ENCODE results near the gene SAMD11. TPM values are rescaled to one million over a fixed set of nuclear protein-coding genes. Genes with fewer than 3 reads are reported as not detected.

The SAMD11 gene
- total and polyA plus RNA-seq, 10 of the 15 experiments (the other 5 are each of a cell fraction or from before 2014, with no cell fraction given) = 0.04 to 0.31 (median 0.19) TPM; not detected in 6

DNA sequence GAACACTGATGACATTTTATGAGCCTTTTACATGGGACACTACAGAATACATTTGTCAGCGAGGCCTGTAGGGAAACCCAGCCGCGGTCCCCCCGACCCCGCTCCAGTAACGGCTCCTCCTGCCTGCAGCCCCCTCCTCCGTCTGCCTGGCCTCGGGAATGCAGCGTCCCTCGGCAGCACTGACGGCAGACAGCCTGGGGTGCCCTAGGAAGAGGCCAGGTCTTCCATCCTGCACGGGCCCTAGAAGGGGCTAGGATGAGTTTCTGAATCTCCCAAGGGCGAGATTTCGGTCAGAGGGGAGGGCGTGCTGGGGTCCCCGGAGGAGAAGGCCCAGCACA is 8.4 kb downstream of the SAMD11 start:
- 29% methylated on average over 16 of the region's 16 CpGs for WGBS (ENCODE audit: insufficient coverage, insufficient replicate concordance, low lambda C conversion rate, missing lambda C conversion rate)
- ChIA-PET POLR2A (interaction anchor here (0.6 kb wide), 1 partner anchor 492 kb away, joined by 5 read pairs; no protein-coding TSS in a partner anchor), CTCF (no interaction called here), SMC1A (ENCODE audit: uncharacterized antibody, unreplicated experiment) (no interaction called here), RAD21 (ENCODE audit: unreplicated experiment) (no interaction called here)
- no peak for TF ChIP-seq TBL1XR1 (IDR thresholded peaks at IDR 0.05; ENCODE audit: low read depth, low read length)
- no peak for TF ChIP-seq IRF4 (IDR thresholded peaks at IDR 0.05; ENCODE audit: low read depth, low read length)
- TF ChIP-seq ZNF384 (IDR thresholded peaks at IDR 0.05; ENCODE audit: borderline replicate concordance, low read depth, low read length) = no peak
- TF ChIP-seq, protein P1, sequence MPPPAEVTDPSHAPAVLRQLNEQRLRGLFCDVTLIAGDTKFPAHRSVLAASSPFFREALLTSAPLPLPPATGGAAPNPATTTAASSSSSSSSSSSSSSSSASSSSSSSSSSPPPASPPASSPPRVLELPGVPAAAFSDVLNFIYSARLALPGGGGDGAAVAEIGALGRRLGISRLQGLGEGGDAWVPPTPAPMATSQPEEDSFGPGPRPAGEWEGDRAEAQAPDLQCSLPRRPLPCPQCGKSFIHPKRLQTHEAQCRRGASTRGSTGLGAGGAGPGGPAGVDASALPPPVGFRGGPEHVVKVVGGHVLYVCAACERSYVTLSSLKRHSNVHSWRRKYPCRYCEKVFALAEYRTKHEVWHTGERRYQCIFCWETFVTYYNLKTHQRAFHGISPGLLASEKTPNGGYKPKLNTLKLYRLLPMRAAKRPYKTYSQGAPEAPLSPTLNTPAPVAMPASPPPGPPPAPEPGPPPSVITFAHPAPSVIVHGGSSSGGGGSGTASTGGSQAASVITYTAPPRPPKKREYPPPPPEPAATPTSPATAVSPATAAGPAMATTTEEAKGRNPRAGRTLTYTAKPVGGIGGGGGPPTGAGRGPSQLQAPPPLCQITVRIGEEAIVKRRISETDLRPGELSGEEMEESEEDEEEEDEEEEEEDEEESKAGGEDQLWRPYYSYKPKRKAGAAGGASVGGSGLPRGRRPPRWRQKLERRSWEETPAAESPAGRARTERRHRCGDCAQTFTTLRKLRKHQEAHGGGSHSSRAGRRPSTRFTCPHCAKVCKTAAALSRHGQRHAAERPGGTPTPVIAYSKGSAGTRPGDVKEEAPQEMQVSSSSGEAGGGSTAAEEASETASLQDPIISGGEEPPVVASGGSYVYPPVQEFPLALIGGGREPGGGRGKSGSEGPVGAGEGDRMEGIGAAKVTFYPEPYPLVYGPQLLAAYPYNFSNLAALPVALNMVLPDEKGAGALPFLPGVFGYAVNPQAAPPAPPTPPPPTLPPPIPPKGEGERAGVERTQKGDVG (CRISPR knock-in tag; IDR thresholded peaks at IDR 0.05) = no peak
- TF ChIP-seq, protein P2, sequence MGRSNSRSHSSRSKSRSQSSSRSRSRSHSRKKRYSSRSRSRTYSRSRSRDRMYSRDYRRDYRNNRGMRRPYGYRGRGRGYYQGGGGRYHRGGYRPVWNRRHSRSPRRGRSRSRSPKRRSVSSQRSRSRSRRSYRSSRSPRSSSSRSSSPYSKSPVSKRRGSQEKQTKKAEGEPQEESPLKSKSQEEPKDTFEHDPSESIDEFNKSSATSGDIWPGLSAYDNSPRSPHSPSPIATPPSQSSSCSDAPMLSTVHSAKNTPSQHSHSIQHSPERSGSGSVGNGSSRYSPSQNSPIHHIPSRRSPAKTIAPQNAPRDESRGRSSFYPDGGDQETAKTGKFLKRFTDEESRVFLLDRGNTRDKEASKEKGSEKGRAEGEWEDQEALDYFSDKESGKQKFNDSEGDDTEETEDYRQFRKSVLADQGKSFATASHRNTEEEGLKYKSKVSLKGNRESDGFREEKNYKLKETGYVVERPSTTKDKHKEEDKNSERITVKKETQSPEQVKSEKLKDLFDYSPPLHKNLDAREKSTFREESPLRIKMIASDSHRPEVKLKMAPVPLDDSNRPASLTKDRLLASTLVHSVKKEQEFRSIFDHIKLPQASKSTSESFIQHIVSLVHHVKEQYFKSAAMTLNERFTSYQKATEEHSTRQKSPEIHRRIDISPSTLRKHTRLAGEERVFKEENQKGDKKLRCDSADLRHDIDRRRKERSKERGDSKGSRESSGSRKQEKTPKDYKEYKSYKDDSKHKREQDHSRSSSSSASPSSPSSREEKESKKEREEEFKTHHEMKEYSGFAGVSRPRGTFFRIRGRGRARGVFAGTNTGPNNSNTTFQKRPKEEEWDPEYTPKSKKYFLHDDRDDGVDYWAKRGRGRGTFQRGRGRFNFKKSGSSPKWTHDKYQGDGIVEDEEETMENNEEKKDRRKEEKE (IDR thresholded peaks at IDR 0.05) = no peak
- TF ChIP-seq SMAD5 (IDR thresholded peaks at IDR 0.05; ENCODE audit: low read depth) = no peak
- no peak for TF ChIP-seq SPI1 (IDR thresholded peaks at IDR 0.05; ENCODE audit: borderline replicate concordance, insufficient read depth, low read depth, low read length)
- TF ChIP-seq, protein P3, sequence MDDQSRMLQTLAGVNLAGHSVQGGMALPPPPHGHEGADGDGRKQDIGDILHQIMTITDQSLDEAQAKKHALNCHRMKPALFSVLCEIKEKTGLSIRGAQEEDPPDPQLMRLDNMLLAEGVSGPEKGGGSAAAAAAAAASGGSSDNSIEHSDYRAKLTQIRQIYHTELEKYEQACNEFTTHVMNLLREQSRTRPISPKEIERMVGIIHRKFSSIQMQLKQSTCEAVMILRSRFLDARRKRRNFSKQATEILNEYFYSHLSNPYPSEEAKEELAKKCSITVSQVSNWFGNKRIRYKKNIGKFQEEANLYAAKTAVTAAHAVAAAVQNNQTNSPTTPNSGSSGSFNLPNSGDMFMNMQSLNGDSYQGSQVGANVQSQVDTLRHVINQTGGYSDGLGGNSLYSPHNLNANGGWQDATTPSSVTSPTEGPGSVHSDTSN (IDR thresholded peaks at IDR 0.05; ENCODE audit: insufficient replicate concordance, low read depth, low read length) = no peak
- TF ChIP-seq MTA3 (IDR thresholded peaks at IDR 0.05; ENCODE audit: borderline replicate concordance, low read length) = no peak
- no peak for TF ChIP-seq NR2C1 (IDR thresholded peaks at IDR 0.05)
- TF ChIP-seq POLR2AphosphoS5 (IDR thresholded peaks at IDR 0.05; ENCODE audit: low read length) = no peak
- TF ChIP-seq POLR2AphosphoS2 (IDR thresholded peaks at IDR 0.05; ENCODE audit: low read depth, low read length) = no peak
- TF ChIP-seq, protein P4, sequence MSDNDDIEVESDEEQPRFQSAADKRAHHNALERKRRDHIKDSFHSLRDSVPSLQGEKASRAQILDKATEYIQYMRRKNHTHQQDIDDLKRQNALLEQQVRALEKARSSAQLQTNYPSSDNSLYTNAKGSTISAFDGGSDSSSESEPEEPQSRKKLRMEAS (IDR thresholded peaks at IDR 0.05; ENCODE audit: low read depth, low read length) = no peak
- Histone ChIP-seq H3K27ac (ENCODE audit: control insufficient read depth, insufficient read depth) (no peak overlapping the region), H2AFZ (ENCODE audit: control insufficient read depth, low read depth, low read length) (no peak overlapping the region), H3K4me3 (no peak overlapping the region), H3K36me3 (ENCODE audit: control insufficient read depth in 2 of 2, insufficient read depth in 2 of 2, low read length in 1 of 2) (no peaks in the 10 kb centered on the region), H3K9ac (ENCODE audit: control insufficient read depth, insufficient read depth, low read length) (no peak overlapping the region), H4K20me1 (ENCODE audit: control insufficient read depth, insufficient read depth) (no peaks in the 10 kb centered on the region), H3K79me2 (ENCODE audit: control insufficient read depth, insufficient read depth, low read length) (no peaks in the 10 kb centered on the region), H3K9me3 (replicated peaks; ENCODE audit: control insufficient read depth, insufficient read depth, low read length) (no peaks in the 10 kb centered on the region), H3K27me3 (replicated peaks in 1 of 2; ENCODE audit: control insufficient read depth in 2 of 2, insufficient read depth in 2 of 2, low read length in 1 of 2) (peaks cover 0 to 3% of the 10 kb centered on the region in 2 experiments; a peak in 3 of 4 replicates), H3K4me2 (ENCODE audit: control insufficient read depth, insufficient read depth) (no peak overlapping the region), H3K4me1 (ENCODE audit: control insufficient read depth, insufficient read depth, low read length) (no peaks in the 10 kb centered on the region)
- in situ Hi-C loops (cut with MboI) = loop anchor here (10.0 kb wide), 1 partner anchor 57 kb away; no protein-coding TSS in a partner anchor
- no peak for FAIRE-seq
- intact Hi-C loops (cut with micrococcal nuclease; ENCODE audit: unreplicated experiment) = no loop called here
- BruUV-seq (replicated peaks) = no TSS peak
- no peak for ATAC-seq
- no peak for DNase-seq (ENCODE audit: low read depth, low spot score)
